IgD-negative memory B cell (primary cell): ENCODE results near the gene CEBPZ. TPM values are rescaled to one million over a fixed set of nuclear protein-coding genes. Genes with fewer than 3 reads are reported as not detected.
"Not testable (repeated sequence)": the region's sequence is repeated elsewhere in the genome, so short reads cannot be mapped to it uniquely, and the experiment has no call there.

ENCODE experiments used
- H3K27ac Mint-ChIP-seq, 3 donors: one replicate each; pipeline ENCODE4 v1.8.0; 2020 to 2022; ENCODE audit warnings: mild to moderate bottlenecking in 3 of 3, mixed read lengths in 3 of 3, moderate library complexity in 1 of 3
- H3K27me3 Mint-ChIP-seq: one replicate; pipeline ENCODE4 v1.8.0; 2021; ENCODE audit warnings: mixed read lengths
- H3K36me3 Mint-ChIP-seq: one replicate; pipeline ENCODE4 v1.8.0; 2020; ENCODE audit warnings: mild to moderate bottlenecking, mixed read lengths
- H3K4me1 Mint-ChIP-seq, 3 donors: one replicate each; pipeline ENCODE4 v1.8.0; 2020 to 2022; ENCODE audit warnings: mixed read lengths in 3 of 3, mild to moderate bottlenecking in 1 of 3
- H3K4me3 Mint-ChIP-seq, 4 donors: one replicate each; pipeline ENCODE4 v1.8.0; 2020 to 2022; ENCODE audit warnings: mild to moderate bottlenecking in 4 of 4, mixed read lengths in 4 of 4, moderate library complexity in 3 of 4
- H3K9me3 Mint-ChIP-seq, 3 donors: one replicate each; pipeline ENCODE4 v1.8.0; 2020 to 2021; ENCODE audit warnings: mixed read lengths in 3 of 3, mild to moderate bottlenecking in 1 of 3
- polyA plus RNA-seq: library from polyadenylated mRNA; unstranded; fragments of 300-500 nt; fragmentation: Illumina TruSeq; gene quantifications from one replicate; pipeline ENCODE4 v1.2.3, GENCODE V29; 2021

CEBPZ gene
- polyA plus RNA-seq, 1 donor from 2014 or later = 19.1 TPM

GRCh38 chr2:37203708-37204107 lies 27.7 kb downstream of the CEBPZ start:
- peaks cover 8 to 24% (median 10%) of the 10 kb centered on the region in 3 donors for H3K4me1 Mint-ChIP-seq

GRCh38 chr2:37201766-37202165 lies 29.6 kb downstream of the CEBPZ start:
- Mint-ChIP-seq H3K9me3 (peaks cover 4 to 5% (median 4%) of the 10 kb centered on the region in 3 donors), H3K4me1 (peaks cover 13 to 23% (median 14%) of the 10 kb centered on the region in 3 donors), H3K27ac (no peak overlapping the region), H3K36me3 (peaks cover 19% of the 10 kb centered on the region), H3K27me3 (no peaks in the 10 kb centered on the region), H3K4me3 (no peak overlapping the region)

More at GRCh38 chr2:37203708-37204107, 27.7 kb downstream of the CEBPZ start:
- H3K27me3 Mint-ChIP-seq = no peaks in the 10 kb centered on the region
- peaks cover 7 to 14% (median 8%) of the 10 kb centered on the region in 3 donors for H3K9me3 Mint-ChIP-seq
- peak overlapping the region in 1 of 3 donors; percentile 51 for H3K27ac Mint-ChIP-seq
- H3K4me3 Mint-ChIP-seq = no peak overlapping the region
- H3K36me3 Mint-ChIP-seq = peaks cover 37% of the 10 kb centered on the region

GRCh38 chr2:37201208-37201607 lies 30.2 kb downstream of the CEBPZ start:
- Mint-ChIP-seq H3K36me3 (peaks cover 16% of the 10 kb centered on the region), H3K27me3 (no peaks in the 10 kb centered on the region), H3K27ac (peak overlapping the region in 2 of 3 donors; percentile 16 to 35), H3K9me3 (peaks cover 4 to 5% (median 4%) of the 10 kb centered on the region in 3 donors), H3K4me1 (peaks cover 16 to 25% (median 16%) of the 10 kb centered on the region in 3 donors), H3K4me3 (no peak overlapping the region)

- H3K27me3 Mint-ChIP-seq = no peaks in the 10 kb centered on the region
Observed at GRCh38 chr2:37198681-37199065, 32.7 kb downstream of the CEBPZ start.

GRCh38 chr2:37196320-37197195 lies 34.8 kb downstream of the CEBPZ start, which contains the start of gene CEBPZOS:
Gene CEBPZOS (plus strand): TSS chr2:37196496. CDS start chr2:37199705, 3,209 bp downstream.
- peaks cover 18 to 21% (median 19%) of the 10 kb centered on the region in 3 donors for H3K4me1 Mint-ChIP-seq
- H3K36me3 Mint-ChIP-seq = no peaks in the 10 kb centered on the region
- H3K27me3 Mint-ChIP-seq = no peaks in the 10 kb centered on the region
- H3K4me3 Mint-ChIP-seq = peak within 1 kb of the TSS; percentile 87 to 99 (median 98)
- H3K27ac Mint-ChIP-seq = peak within 1 kb of the TSS; percentile 81 to 98 (median 97)
- no peaks in the 10 kb centered on the region for H3K9me3 Mint-ChIP-seq

More at GRCh38 chr2:37198681-37199065, 32.7 kb downstream of the CEBPZ start:
- peak overlapping the region in 2 of 4 donors; percentile 12 to 87 for H3K4me3 Mint-ChIP-seq
- H3K9me3 Mint-ChIP-seq = peaks cover 0 to 3% (median 2%) of the 10 kb centered on the region in 3 donors
- peaks cover 4% of the 10 kb centered on the region for H3K36me3 Mint-ChIP-seq
- peak overlapping the region in 2 of 3 donors; percentile 39 to 81 for H3K27ac Mint-ChIP-seq
- peaks cover 18 to 23% (median 19%) of the 10 kb centered on the region in 3 donors for H3K4me1 Mint-ChIP-seq

GRCh38 chr2:37195862-37196319 lies 35.5 kb downstream of the CEBPZ start:
- Mint-ChIP-seq H3K4me3 (peak overlapping the region; percentile 87 to 99 (median 98)), H3K27ac (peak overlapping the region; percentile 81 to 98 (median 97)), H3K4me1 (peaks cover 18 to 19% (median 19%) of the 10 kb centered on the region in 3 donors)
- not testable (repeated sequence) for H3K36me3 Mint-ChIP-seq, H3K9me3 Mint-ChIP-seq, H3K27me3 Mint-ChIP-seq

GRCh38 chr2:37192551-37192950 lies 38.8 kb downstream of the CEBPZ start:
- no peaks in the 10 kb centered on the region for H3K27me3 Mint-ChIP-seq
- H3K4me3 Mint-ChIP-seq = no peak overlapping the region
- no peaks in the 10 kb centered on the region for H3K36me3 Mint-ChIP-seq
- H3K4me1 Mint-ChIP-seq = peaks cover 8 to 10% (median 8%) of the 10 kb centered on the region in 3 donors
- H3K27ac Mint-ChIP-seq = no peak overlapping the region
- H3K9me3 Mint-ChIP-seq = no peaks in the 10 kb centered on the region

GRCh38 chr2:37191747-37192146 lies 39.6 kb downstream of the CEBPZ start:
- Mint-ChIP-seq H3K27me3 (no peaks in the 10 kb centered on the region), H3K4me3 (no peak overlapping the region), H3K9me3 (no peaks in the 10 kb centered on the region), H3K4me1 (peaks cover 5% of the 10 kb centered on the region in 3 donors), H3K27ac (no peak overlapping the region), H3K36me3 (no peaks in the 10 kb centered on the region)

- Mint-ChIP-seq H3K36me3 (no peaks in the 10 kb centered on the region), H3K9me3 (no peaks in the 10 kb centered on the region), H3K27ac (no peak overlapping the region), H3K27me3 (no peaks in the 10 kb centered on the region), H3K4me3 (no peak overlapping the region), H3K4me1 (peaks cover 2 to 3% (median 3%) of the 10 kb centered on the region in 3 donors)
Observed at GRCh38 chr2:37191253-37191652, 40.1 kb downstream of the CEBPZ start.

- Mint-ChIP-seq H3K9me3 (no peaks in the 10 kb centered on the region), H3K4me3 (no peak overlapping the region), H3K36me3 (no peaks in the 10 kb centered on the region), H3K4me1 (peaks cover 0 to 2% (median 0%) of the 10 kb centered on the region in 3 donors), H3K27ac (peak overlapping the region in 1 of 3 donors; percentile 29), H3K27me3 (peaks cover 2% of the 10 kb centered on the region)
Observed at GRCh38 chr2:37190290-37190689, 41.1 kb downstream of the CEBPZ start.

- Mint-ChIP-seq H3K4me1 (peaks cover 0 to 2% (median 0%) of the 10 kb centered on the region in 3 donors), H3K27ac (no peak overlapping the region), H3K27me3 (peaks cover 2% of the 10 kb centered on the region), H3K9me3 (no peaks in the 10 kb centered on the region), H3K4me3 (no peak overlapping the region), H3K36me3 (no peaks in the 10 kb centered on the region)
Observed at GRCh38 chr2:37189452-37190153, 41.8 kb downstream of the CEBPZ start.

- Mint-ChIP-seq H3K4me3 (no peak within 1 kb of the TSS), H3K4me1 (peaks cover 0 to 2% (median 0%) of the 10 kb centered on the region in 3 donors), H3K27me3 (peaks cover 2% of the 10 kb centered on the region), H3K36me3 (no peaks in the 10 kb centered on the region), H3K9me3 (no peaks in the 10 kb centered on the region), H3K27ac (peak within 1 kb of the TSS in 2 of 3 donors; percentile 18 to 73)
Observed at GRCh38 chr2:37188570-37188969, 42.8 kb downstream of the CEBPZ start, which contains the start of gene SULT6B1. Gene SULT6B1 (minus strand): TSS chr2:37188670. CDS start chr2:37188640, 30 bp downstream.

GRCh38 chr2:37181726-37182684 lies 49.4 kb downstream of the CEBPZ start:
- Mint-ChIP-seq H3K36me3 (no peaks in the 10 kb centered on the region), H3K27ac (no peak overlapping the region), H3K27me3 (peaks cover 5% of the 10 kb centered on the region), H3K9me3 (no peaks in the 10 kb centered on the region), H3K4me1 (peaks cover 0 to 4% (median 2%) of the 10 kb centered on the region in 3 donors), H3K4me3 (no peak overlapping the region)

GRCh38 chr2:37180640-37181039 lies 50.8 kb downstream of the CEBPZ start:
- Mint-ChIP-seq H3K4me3 (no peak overlapping the region), H3K27me3 (peaks cover 3% of the 10 kb centered on the region)

More at GRCh38 chr2:37180640-37181039, 50.8 kb downstream of the CEBPZ start:
- H3K36me3 Mint-ChIP-seq = no peaks in the 10 kb centered on the region
- H3K9me3 Mint-ChIP-seq = no peaks in the 10 kb centered on the region
- H3K4me1 Mint-ChIP-seq = peaks cover 0 to 4% (median 2%) of the 10 kb centered on the region in 3 donors
- H3K27ac Mint-ChIP-seq = no peak overlapping the region
